ENCODE data around the gene UBE2E2.

- TF ChIP-seq CTCF (IDR thresholded peaks at IDR 0.05; ENCODE audit: poor library complexity, severe bottlenecking) (no peak), POLR2AphosphoS5 (IDR thresholded peaks at IDR 0.05) (no peak), RAD21 (conservative IDR thresholded peaks at IDR 0.05) (no peak)
These were observed 126.5 kb downstream of the UBE2E2 start for GRCh38 chr3:23329471-23330105.
